Colonic mucosa (tissue), 4 donors: Measurements from ENCODE around the gene EPS8L2. TPM values are rescaled to one million over a fixed set of nuclear protein-coding genes. Genes with fewer than 3 reads are reported as not detected.
A peak's percentile ranks its signal among the peaks of the same experiment; 100 is the strongest.

ENCODE experiments used
- DNase-seq: peaks from one replicate; pipeline ENCODE4 v3.0.0-alpha.2; 2020
- H3K27ac ChIP-seq: fragments of 200-600 bp; one replicate; pipeline ENCODE4 v1.8.0; 2021
- H3K27me3 ChIP-seq: fragments of 200-600 bp; one replicate; pipeline ENCODE4 v1.8.0; 2021
- H3K36me3 ChIP-seq: fragments of 200-600 bp; one replicate; pipeline ENCODE4 v1.8.0; 2021
- H3K4me1 ChIP-seq: fragments of 200-600 bp; one replicate; pipeline ENCODE4 v1.8.0; 2021; ENCODE audit warnings: mild to moderate bottlenecking
- H3K4me3 ChIP-seq: fragments of 200-600 bp; one replicate; pipeline ENCODE4 v1.8.0; 2021
- H3K9ac ChIP-seq, 2 donors: one replicate each; pipeline ENCODE4 v1.7.0; 2013; ENCODE audit warnings: control low read depth in 2 of 2, low read depth in 2 of 2, low read length in 2 of 2
- H3K9me3 ChIP-seq: fragments of 200-600 bp; one replicate; pipeline ENCODE4 v1.8.0; 2021
- intact Hi-C: fragments of 100-400 bp; cut with DNase I; formaldehyde crosslinking; loops from one replicate; pipeline ENCODE4 v1.14.1; 2022
- total RNA-seq, 2 donors: library from RNA; stranded (reverse); fragmentation: NEBNext Ultra II Directional in 1 of 2; extraction: Animal tissue kit (Norgen Biotek cat#: 25700) in 1 of 2; gene quantifications; one replicate each; pipeline ENCODE4 v1.2.1, GENCODE V29; 2021
- TF ChIP-seq, protein P1 (sequence below): fragments of 200-600 bp; IDR thresholded peaks from one replicate; pipeline ENCODE4 v1.8.0; 2022; ENCODE audit warnings: antibody characterized with exemption, mild to moderate bottlenecking
- donor health status: healthy.
- donor health status: DM: no; HTN: no; CAD: no.
- donor health status: DM: no; HTN: no; CAD: no.

The EPS8L2 gene
- total RNA-seq, 2 donors from 2014 or later, result 192 to 254 TPM

DNA sequence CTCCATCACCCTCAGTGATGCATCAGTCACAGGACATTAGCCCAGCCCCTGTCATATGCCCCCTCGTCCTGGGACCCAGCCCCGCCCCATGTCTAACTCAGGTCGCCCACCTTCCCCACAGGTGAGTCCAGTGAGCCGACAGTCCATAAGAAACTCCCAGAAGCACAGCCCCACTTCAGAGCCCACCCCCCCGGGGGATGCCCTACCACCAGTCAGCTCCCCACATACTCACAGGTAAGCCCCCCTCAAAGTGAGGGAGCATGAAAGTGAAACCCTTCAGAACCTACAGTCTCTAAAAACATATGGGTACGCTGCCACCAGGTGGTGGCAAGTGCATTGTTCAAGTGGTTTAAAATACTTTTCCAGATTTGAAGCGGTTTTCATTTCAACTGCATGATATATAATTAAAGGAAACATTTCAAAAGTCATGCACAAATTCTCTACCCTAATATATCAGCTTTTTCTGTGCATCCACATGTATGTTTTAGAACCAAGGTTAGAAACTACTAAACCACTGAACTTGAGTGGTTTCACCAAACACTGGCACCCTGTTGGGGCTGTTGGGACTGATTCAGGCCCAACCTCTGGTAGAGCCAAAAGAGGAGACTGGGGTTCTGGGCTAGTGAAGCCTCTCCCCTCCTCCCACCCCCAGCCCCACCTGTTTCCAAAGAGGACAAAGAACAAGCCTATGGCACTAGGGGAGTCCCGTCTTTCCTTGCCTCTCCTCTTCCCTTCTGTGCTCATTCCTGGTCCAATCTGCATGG is 17.3 kb downstream of the EPS8L2 start:
- TF ChIP-seq, protein P1, sequence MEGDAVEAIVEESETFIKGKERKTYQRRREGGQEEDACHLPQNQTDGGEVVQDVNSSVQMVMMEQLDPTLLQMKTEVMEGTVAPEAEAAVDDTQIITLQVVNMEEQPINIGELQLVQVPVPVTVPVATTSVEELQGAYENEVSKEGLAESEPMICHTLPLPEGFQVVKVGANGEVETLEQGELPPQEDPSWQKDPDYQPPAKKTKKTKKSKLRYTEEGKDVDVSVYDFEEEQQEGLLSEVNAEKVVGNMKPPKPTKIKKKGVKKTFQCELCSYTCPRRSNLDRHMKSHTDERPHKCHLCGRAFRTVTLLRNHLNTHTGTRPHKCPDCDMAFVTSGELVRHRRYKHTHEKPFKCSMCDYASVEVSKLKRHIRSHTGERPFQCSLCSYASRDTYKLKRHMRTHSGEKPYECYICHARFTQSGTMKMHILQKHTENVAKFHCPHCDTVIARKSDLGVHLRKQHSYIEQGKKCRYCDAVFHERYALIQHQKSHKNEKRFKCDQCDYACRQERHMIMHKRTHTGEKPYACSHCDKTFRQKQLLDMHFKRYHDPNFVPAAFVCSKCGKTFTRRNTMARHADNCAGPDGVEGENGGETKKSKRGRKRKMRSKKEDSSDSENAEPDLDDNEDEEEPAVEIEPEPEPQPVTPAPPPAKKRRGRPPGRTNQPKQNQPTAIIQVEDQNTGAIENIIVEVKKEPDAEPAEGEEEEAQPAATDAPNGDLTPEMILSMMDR, result peak; percentile 51
- Histone ChIP-seq H3K9ac (no peak overlapping the region), H3K27me3 (peaks cover 5% of the 10 kb centered on the region), H3K4me3 (no peak overlapping the region), H3K4me1 (peaks cover 45% of the 10 kb centered on the region), H3K27ac (no peak overlapping the region), H3K36me3 (no peaks in the 10 kb centered on the region), H3K9me3 (no peaks in the 10 kb centered on the region)
- peak; percentile 62 for DNase-seq
- intact Hi-C loops, result loop anchor here (10.0 kb wide), 1 partner anchor 169 kb away; no protein-coding TSS in a partner anchor

DNA sequence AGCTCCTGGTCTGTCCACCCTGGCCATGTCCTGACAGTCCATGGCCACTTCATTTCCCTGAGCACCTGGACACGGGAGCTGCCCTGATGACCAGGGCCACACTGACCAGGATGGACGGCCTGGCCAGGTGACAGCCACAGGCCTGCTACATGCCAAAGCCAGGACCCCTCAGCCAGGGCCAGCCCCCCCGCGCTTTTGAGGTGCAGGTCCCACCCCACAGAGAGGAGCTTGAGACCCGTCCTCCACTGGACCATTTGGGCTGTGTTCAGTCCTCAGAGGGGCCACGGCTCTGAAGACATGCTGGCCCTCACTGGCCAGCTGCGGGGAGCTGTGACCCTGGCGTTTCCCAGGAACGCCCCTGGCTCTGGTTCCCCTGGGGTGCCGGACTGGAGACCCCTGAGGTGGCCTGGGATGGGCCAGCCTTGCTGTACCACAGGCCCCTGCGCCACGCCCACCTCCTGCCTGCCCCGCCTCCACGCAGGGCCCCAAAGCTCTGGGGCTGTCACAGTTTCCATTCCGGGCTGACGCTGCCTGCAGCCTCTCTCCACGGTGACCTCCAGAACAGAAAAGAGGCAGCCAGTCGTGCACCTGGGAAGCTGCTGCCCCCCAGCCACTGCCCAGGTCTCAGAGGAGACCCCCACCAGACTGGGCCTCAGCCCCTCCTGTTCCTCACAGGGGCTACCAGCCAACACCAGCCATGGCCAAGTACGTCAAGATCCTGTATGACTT is 18.2 kb downstream of the EPS8L2 start:
- DNase-seq, result peak; percentile 22
- no peak overlapping the region for H3K27ac ChIP-seq
- no peaks in the 10 kb centered on the region for H3K9me3 ChIP-seq
- H3K4me1 ChIP-seq, result peaks cover 47% of the 10 kb centered on the region
- H3K27me3 ChIP-seq, result peaks cover 5% of the 10 kb centered on the region
- H3K4me3 ChIP-seq, result no peak overlapping the region
- no peaks in the 10 kb centered on the region for H3K36me3 ChIP-seq
- TF ChIP-seq, protein P1, result no peak
- intact Hi-C loops, result loop anchor here (10.0 kb wide), 1 partner anchor 169 kb away; no protein-coding TSS in a partner anchor
- H3K9ac ChIP-seq, result no peak overlapping the region

DNA sequence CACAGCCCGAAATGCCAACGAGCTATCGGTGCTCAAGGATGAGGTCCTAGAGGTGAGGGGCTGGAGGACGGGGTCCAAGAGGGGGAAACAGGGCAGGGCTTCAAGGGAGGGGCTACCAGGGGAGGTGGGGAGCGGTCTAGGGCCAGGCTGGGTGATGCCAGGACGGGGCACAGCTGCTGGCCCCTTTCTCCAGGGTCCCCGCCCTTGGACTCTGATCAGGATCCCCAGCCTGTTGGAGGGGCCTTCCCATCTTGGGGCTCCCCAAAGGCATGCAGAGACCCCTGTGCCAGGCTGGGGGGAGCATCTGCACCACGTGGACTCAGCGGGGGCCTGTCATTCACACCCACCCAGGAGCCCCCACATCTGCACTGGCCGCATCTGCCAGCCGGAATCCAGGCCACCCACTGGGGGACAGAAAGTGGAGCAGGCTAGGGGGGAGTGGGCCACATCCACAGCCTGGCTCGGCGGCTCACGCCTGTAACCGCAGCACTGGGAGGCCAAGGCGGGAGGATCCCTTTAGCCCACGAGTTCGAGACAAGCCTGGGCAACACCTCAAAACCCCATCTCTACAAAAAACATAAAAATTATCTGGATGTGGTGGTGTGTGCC is 18.9 kb downstream of the EPS8L2 start:
- H3K9ac ChIP-seq, result no peak overlapping the region

DNA sequence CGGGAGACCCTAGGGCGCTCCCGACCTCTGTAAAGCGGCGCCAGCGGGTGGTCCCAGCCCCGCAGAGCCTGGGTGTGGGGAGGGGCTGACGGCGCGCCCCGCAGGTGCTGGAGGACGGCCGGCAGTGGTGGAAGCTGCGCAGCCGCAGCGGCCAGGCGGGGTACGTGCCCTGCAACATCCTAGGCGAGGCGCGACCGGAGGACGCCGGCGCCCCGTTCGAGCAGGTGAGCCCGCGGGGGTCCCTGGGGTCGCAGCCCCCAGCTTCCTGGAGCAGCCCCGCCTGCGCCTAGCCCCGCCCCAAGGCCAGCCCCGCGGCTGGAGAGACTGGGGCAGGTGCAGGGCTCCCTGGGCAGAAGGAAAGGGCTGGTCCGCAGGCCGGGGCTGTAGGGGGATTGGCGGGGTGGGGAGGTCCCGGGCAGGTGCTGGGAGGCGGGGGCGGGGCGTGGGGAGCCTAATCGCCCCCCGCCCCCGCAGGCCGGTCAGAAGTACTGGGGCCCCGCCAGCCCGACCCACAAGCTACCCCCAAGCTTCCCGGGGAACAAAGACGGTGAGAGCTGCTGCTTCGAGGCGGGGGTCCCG is 19.7 kb downstream of the EPS8L2 start:
- H3K9me3 ChIP-seq, result no peaks in the 10 kb centered on the region
- TF ChIP-seq, protein P1, result no peak
- H3K27me3 ChIP-seq, result peaks cover 5% of the 10 kb centered on the region
- peak overlapping the region; percentile 26 for H3K4me3 ChIP-seq
- DNase-seq, result peak; percentile 40
- intact Hi-C loops, result loop anchor here (5.0 to 10.0 kb wide), 2 partner anchors 63 to 171 kb away; no protein-coding TSS in a partner anchor
- no peak overlapping the region for H3K9ac ChIP-seq
- peaks cover 41% of the 10 kb centered on the region for H3K4me1 ChIP-seq
- H3K27ac ChIP-seq, result peak overlapping the region; percentile 67
- H3K36me3 ChIP-seq, result no peaks in the 10 kb centered on the region

More for the DNA sequence above, 18.9 kb downstream of the EPS8L2 start:
- intact Hi-C loops, result loop anchor here (5.0 to 10.0 kb wide), 2 partner anchors 63 to 170 kb away; no protein-coding TSS in a partner anchor
- Histone ChIP-seq H3K36me3 (no peaks in the 10 kb centered on the region), H3K27ac (no peak overlapping the region), H3K9me3 (no peaks in the 10 kb centered on the region), H3K4me1 (peaks cover 47% of the 10 kb centered on the region), H3K27me3 (peaks cover 5% of the 10 kb centered on the region), H3K4me3 (no peak overlapping the region)
- TF ChIP-seq, protein P1, result no peak
- DNase-seq, result no peak
